ENCODE measurements around the gene TBC1D5. TPM values are rescaled to one million over a fixed set of nuclear protein-coding genes. Genes with fewer than 3 reads are reported as not detected.

Gene TBC1D5
- total RNA-seq, 1 experiment from 2014 or later, result 30.4 TPM

GRCh38 chr3:17479681-17480405, 262.6 kb downstream of the TBC1D5 start:
- ATAC-seq (no peak), DNase-seq (ENCODE audit: low read depth, low spot score) (no peak)
- no TSS peak for BruUV-seq (replicated peaks)
- Histone ChIP-seq H3K4me1 (ENCODE audit: control insufficient read depth, insufficient read depth, low read length) (no peaks in the 10 kb centered on the region), H3K4me3 (ENCODE audit: low read depth in 2 of 2, low read length in 2 of 2) (no peak overlapping the region), H3K9me3 (ENCODE audit: control insufficient read depth, insufficient read depth, low read depth, low read length) (no peaks in the 10 kb centered on the region), H3K27ac (ENCODE audit: low read length) (no peak overlapping the region), H3K36me3 (ENCODE audit: control insufficient read depth, insufficient read depth, low read length) (no peaks in the 10 kb centered on the region), H3K27me3 (ENCODE audit: control insufficient read depth, insufficient read depth, low read length) (no peaks in the 10 kb centered on the region)
- intact Hi-C loops (cut with micrococcal nuclease; ENCODE audit: unreplicated experiment), result no loop called here
- in situ Hi-C loops (cut with HindIII; ENCODE audit: low pct_unique_long_range_greater_than_20kb, low sequenced_read_pairs), result no loop called here
- TF ChIP-seq TCF7L2 (IDR thresholded peaks at IDR 0.05; ENCODE audit: low read depth, low read length) (no peak), SIN3A (IDR thresholded peaks at IDR 0.05; ENCODE audit: borderline replicate concordance, insufficient read depth, low read depth, low read length) (no peak), CTCF (IDR thresholded peaks at IDR 0.05) (no peak), POLR2AphosphoS5 (IDR thresholded peaks at IDR 0.05; ENCODE audit: low read depth, low read length) (no peak), REST (IDR thresholded peaks at IDR 0.05; ENCODE audit: insufficient read depth in 1 of 2, low read depth in 2 of 2, low read length in 1 of 2) (no peak)
- POLR2A ChIA-PET, result no interaction called here
- CTCF ChIA-PET, result no interaction called here

GRCh38 chr3:17478673-17479072, 263.8 kb downstream of the TBC1D5 start:
- Histone ChIP-seq H3K27ac (ENCODE audit: low read length) (no peak overlapping the region), H3K27me3 (ENCODE audit: control insufficient read depth, insufficient read depth, low read length) (no peaks in the 10 kb centered on the region), H3K4me3 (ENCODE audit: low read depth in 2 of 2, low read length in 2 of 2) (no peak overlapping the region), H3K9me3 (ENCODE audit: control insufficient read depth, insufficient read depth, low read depth, low read length) (no peaks in the 10 kb centered on the region), H3K36me3 (ENCODE audit: control insufficient read depth, insufficient read depth, low read length) (no peaks in the 10 kb centered on the region), H3K4me1 (ENCODE audit: control insufficient read depth, insufficient read depth, low read length) (no peaks in the 10 kb centered on the region)
- ChIA-PET CTCF (no interaction called here), POLR2A (no interaction called here)
- TF ChIP-seq SIN3A (IDR thresholded peaks at IDR 0.05; ENCODE audit: borderline replicate concordance, insufficient read depth, low read depth, low read length) (no peak), POLR2AphosphoS5 (IDR thresholded peaks at IDR 0.05; ENCODE audit: low read depth, low read length) (no peak), REST (IDR thresholded peaks at IDR 0.05; ENCODE audit: insufficient read depth in 1 of 2, low read depth in 2 of 2, low read length in 1 of 2) (no peak), CTCF (IDR thresholded peaks at IDR 0.05) (no peak), TCF7L2 (IDR thresholded peaks at IDR 0.05; ENCODE audit: low read depth, low read length) (no peak)
- no TSS peak for BruUV-seq (replicated peaks)
- intact Hi-C loops (cut with micrococcal nuclease; ENCODE audit: unreplicated experiment) (no loop called here), in situ Hi-C loops (cut with HindIII; ENCODE audit: low pct_unique_long_range_greater_than_20kb, low sequenced_read_pairs) (no loop called here)
- DNase-seq (ENCODE audit: low read depth, low spot score), result peak; percentile 87
- ATAC-seq, result 0 out of 2 replicates have a peak, but pooled peaks have one; percentile 56

Data from Panc1 (cell line).